HG02973 (cell line): ENCODE results near the gene NNMT.

ENCODE experiments used
- ATAC-seq: cut with Tn5 transposase; IDR thresholded peaks from one replicate; pipeline ENCODE4 v1.9.1; 2021; ENCODE audit warnings: moderate library complexity; ENCODE audit not compliant: unreplicated experiment

NNMT gene

GRCh38 chr11:114282488-114282887 lies 13.7 kb upstream of the NNMT start:
- ATAC-seq: no peak

DNA sequence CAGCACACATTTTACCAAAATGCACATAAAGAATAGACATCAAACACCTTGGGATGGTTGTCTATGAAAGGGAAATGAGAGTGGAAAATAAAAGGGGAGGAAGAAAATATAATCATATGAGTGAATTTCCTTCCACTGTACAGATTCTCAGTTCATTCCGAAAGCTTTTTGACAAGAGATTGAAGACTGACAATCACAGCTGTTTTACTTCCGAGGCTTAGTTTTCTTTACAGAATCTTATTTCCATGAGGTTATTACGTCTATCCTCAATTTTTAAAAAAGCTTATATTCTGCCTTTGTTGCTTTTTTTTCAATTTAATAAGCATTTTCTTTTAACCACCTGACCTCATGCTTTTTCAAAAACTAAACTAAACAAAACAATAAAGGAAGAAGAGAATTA lies 12.8 kb upstream of the NNMT start:
- no peak for ATAC-seq

GRCh38 chr11:114284021-114284420 lies 12.2 kb upstream of the NNMT start:
- ATAC-seq: no peak

DNA sequence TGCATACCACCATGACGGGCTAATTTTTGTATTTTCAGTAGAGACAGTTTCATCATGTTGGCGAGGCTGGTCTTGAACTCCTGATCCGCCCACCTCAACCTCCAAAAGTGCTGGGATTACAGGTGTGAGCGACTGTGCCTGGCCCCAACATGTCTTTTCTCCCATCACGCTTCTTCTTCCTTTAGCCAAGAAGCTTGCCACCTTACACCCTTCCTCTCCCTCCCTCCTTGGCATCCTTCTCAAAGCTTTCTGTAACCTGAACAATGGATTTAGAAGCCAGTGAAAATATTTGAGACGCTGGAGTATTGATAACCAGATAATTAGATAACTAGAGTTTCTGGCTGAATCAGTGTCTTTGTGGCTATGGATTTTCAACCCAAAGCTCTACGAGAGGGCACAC lies 11.3 kb upstream of the NNMT start:
- no peak for ATAC-seq

DNA sequence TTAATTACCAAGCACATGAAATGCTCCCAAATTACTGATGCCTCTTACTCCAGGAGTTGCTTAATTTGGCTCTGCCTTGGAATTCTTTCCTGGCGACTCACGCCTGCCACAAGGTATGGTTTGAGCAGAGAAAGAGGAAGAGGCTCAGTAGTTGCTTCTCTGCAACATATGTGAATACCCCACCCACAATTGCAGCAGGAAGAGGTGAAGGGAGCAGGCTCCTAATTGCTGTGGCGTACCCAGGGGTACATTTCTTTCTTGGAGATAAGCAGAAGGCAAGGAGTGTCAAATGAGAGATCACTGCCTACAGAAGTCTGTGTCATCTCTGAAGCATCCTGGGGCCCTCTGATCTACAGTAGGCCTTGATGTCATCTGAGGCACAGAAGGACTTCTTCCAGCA lies 10.6 kb upstream of the NNMT start:
- ATAC-seq: no peak

DNA sequence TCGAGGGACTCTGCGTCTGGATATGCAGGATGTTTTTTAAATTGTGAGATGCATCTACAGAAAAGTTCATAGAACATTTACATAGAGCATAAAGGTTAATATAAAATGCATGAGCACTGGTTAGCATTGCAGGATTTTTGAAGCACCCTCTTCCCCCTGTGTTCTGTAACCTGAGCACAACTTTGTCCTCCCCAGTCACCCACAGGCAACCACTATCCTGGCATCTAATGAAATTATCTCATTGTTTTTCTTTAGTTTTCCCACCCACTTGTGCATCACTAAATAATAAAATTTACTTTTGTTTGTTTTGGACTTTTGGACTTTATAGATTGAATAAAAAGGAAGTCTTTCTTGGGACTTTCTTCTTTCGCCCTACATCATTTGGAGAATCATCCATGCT lies 10.0 kb upstream of the NNMT start:
- no peak for ATAC-seq

DNA sequence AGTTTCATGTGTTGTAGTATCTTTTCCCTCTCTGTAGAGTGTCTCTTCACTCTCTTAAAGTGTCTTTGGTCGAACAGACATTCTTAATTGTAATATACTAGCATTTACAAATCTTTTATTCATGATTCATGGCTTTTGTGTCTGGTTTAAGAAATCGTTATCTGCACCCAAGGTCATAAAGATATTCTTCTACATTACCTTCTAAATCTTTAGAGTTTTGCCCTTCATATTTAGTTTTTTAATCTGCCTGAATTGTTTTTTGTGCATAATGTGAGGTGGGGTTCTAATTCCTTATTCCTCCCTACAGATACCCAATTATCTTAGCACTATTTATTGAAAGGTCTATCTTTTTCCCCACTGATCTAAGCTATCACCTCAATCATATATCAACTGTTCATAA lies 9.0 kb upstream of the NNMT start:
- ATAC-seq: no peak

DNA sequence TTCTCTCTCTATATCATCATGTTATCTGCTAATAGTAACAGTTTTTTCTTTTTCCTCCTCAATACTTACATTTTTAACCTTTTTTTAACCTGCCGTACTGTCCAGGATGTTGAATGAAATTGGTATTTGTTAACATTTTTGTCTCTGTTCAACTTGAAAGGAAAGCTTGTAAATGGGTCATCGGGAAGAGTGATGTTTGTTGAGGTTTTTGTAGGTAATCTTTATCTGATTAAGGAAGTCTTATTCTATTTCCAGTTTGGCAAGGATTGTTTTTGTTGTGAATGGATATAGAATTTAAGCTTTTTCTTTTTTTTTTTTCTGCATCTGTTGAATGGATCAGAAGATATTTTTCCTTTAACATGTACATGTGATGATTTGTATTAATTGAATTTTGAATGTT lies 8.1 kb upstream of the NNMT start:
- ATAC-seq: no peak

DNA sequence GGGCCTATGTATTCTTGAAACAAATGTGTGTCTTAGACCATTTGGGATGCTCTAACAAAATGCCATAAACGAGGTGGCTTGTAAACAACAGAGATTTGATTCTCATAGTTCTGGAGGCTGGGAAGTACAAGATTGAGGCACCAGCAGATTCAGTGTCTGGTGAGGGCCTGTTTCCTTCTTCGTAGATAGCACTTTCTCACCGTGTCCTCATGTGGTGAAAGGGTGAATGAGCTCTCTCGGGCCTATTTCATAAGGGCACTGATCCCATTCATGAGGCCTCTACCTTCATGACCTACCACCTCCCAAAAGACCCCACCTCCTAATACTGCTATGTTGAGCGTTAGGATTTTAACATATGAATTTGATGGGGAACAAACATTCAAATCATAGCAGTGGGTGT lies 6.4 kb upstream of the NNMT start:
- no peak for ATAC-seq

GRCh38 chr11:114290503-114291235 lies 5.5 kb upstream of the NNMT start:
- ATAC-seq: no peak

GRCh38 chr11:114291381-114291780 lies 4.8 kb upstream of the NNMT start:
- no peak for ATAC-seq

DNA sequence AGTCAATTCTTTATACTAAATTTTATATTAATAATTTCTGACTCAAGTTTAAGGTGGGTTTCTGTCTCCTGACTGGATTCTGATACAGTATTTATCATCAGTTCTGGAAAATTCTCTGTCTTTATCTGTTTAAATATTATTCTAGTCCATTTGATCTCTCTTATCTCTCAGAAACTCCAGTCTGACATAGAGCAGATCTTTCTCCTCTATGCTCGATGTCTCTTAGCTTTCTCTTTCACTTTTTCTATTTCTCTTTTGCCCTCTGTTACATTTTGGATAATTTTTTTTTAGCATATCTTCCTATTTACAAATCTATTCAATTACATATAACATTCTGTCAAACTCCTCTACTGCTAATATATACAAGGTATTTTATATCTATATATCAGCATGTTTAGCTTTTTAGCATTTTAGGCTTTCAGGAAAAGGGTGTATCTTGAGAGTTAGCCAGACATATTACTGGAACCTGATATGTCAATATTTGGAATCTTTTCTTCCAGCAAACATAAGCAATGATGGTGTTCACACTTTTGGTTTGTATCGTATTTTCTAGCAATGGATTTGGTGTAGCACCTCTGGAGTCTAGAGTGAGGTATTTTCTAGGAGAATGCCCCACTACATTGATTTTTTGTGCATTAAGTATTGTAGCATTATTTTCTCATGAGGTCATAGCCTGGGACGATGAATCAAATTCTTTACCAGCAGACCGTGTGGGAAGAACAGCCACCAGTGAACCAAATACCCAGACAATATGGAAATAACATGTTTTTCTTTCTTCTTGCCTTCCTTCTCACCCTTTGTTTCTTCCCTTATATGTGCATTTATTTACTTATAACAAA lies 4.1 kb upstream of the NNMT start:
- no peak for ATAC-seq

GRCh38 chr11:114293201-114293711 lies 2.9 kb upstream of the NNMT start:
- ATAC-seq: no peak

GRCh38 chr11:114296605-114297372 lies 590 bp downstream of the NNMT start:
- ATAC-seq: no peak

- no peak for ATAC-seq
Observed at GRCh38 chr11:114297806-114298709, 1.9 kb downstream of the NNMT start.

DNA sequence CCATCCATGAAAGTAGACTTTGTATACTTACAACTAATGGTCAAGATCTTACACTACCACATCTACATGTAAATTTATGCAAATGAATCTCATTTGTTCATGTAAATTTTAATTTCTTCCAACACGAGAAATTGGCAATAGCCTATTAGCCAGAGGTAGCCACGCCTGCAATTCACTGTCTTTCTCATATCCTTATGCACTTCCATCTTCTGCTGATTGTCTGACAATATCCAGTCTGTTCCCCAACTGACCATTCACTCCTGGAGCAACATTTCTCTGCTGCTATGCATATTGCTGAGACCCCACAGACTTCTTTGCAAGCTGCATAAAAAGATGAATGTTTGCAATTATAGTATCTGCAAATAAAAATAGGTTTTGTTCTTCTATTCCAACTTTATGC lies 2.5 kb downstream of the NNMT start:
- ATAC-seq: no peak

GRCh38 chr11:114301088-114301487 lies 4.9 kb downstream of the NNMT start:
- no peak for ATAC-seq

GRCh38 chr11:114301927-114302326 lies 5.7 kb downstream of the NNMT start:
- ATAC-seq: no peak

GRCh38 chr11:114302663-114303062 lies 6.5 kb downstream of the NNMT start:
- ATAC-seq: no peak

DNA sequence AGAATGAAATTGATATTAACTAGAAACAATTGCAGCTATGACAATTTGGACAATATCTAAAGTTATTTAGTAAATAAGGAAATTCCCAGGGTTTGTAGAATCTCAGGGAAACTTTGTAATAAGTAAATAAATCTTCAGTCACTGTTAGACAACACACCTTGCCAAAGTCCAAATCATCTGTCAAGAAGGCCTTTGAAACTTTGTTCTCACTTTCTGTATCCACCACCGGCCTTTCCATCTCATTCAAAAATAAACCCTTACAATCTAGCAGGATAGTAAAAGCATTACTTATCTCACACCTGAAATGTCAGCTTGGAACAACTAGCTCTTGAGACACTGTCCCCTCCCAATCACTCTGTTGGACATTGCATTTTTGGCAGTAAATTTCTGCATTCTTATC lies 7.9 kb downstream of the NNMT start:
- ATAC-seq: no peak
